CD4-positive, alpha-beta T cell treated with Interleukin-12 subunit alpha and Interleukin-12 subunit beta, for 1 hour (primary cell): ENCODE results near the gene RGS16.

Experiments used
- DNase-seq: peaks from one replicate; pipeline ENCODE4 v3.0.0-alpha.2; 2020

RGS16 gene

DNA sequence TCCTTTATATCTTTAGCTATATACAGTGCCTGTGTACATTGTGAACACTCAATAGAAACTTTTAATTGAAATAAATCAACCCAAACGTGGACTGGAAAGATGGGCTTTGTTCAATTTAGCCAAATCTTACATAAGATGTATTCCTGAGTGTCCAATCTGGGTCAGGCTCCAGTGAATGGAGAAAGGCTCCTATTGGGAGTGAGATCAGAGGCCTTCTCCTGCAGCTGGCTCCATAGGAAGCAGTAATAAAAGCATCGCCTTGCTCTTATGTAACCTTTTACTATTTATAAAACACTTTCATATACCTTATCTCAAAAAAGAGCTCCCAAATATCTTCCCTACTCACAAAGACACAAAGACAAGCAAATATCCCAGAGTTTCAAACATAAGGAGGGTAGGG is 24.9 kb upstream of the RGS16 start:
- no peak for DNase-seq

DNA sequence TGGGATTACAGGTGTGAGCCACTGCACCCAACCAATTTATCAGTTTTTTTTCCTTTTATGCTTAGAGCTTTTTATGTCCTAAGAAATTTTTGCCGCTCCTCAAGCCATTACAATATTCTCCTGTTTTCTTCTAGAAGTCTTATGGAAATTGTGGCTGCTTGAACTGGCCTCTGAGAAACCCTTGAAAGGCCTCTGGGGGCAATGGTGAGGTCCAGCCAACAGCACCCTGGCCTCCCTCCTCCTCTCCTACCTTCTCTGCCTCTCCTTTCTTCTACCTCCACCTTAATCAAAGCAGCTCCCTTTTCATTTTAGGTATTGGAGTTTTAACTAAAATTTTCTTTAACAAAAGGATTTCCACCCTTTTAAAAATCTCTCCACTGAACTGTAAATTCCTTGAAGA is 24.5 kb upstream of the RGS16 start:
- DNase-seq, result no peak

GRCh38 chr1:182627622-182628021 is 23.4 kb upstream of the RGS16 start:
- no peak for DNase-seq

DNA sequence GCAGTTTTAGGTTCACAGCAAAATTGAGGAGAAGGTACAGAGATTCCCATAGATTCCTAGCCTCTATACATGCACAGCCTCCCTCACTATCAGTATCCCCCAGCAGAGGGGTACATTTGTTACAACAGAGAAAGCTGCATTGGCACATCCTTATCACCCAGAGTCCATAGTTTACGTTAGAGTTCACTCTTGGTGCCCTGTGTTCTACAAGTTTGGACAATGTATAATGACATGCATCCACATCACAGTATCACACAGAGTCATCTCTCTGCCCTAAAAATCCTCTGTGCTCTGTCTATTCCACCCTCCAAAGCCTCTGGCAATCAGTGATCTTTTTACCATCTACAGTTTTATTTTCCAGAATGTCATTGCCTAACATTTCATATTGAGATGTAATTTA is 22.3 kb upstream of the RGS16 start:
- DNase-seq, result no peak

GRCh38 chr1:182625719-182626504 is 21.7 kb upstream of the RGS16 start:
- DNase-seq, result no peak

DNA sequence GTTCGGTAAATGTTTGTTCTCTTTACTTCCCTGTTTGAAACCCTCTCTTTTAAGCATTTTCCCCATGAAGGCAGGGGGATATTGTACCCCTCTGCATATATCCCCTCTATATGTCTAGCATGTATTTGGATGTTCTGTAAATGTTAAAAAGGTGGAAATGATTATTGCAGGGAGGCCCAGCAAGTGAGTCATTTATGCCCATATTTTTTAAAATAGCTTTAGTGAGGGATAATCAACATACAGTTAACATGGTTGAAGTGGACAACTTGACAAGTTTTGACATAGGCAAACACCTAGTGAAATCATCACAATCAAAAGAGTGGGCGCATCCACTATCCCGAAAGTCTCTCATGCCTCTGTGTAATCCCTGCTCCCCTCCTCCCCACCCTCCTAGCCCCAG is 20.8 kb upstream of the RGS16 start:
- DNase-seq, result no peak

GRCh38 chr1:182624577-182624976 is 20.4 kb upstream of the RGS16 start:
- no peak for DNase-seq

- no peak for DNase-seq
These were observed 18.8 kb upstream of the RGS16 start for GRCh38 chr1:182622901-182623528.

DNA sequence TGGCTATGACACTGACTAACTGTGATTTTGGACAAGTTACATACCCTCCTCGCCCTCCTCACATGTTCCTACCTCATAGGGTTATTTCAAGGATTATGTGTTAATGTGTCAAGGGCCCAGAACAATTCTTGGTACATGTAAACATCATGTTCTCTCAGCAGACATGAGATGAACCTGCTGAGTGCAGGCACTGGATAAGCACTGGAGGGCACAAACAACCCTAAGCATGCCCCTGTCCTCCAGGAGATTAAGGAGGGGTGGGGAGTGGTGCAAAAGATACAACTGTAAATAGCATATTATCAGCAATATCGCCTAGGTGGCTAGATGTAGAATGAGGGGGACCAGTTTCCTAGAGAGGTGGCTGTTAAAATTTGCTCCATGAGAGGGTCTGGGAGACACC is 17.7 kb upstream of the RGS16 start:
- no peak for DNase-seq

DNA sequence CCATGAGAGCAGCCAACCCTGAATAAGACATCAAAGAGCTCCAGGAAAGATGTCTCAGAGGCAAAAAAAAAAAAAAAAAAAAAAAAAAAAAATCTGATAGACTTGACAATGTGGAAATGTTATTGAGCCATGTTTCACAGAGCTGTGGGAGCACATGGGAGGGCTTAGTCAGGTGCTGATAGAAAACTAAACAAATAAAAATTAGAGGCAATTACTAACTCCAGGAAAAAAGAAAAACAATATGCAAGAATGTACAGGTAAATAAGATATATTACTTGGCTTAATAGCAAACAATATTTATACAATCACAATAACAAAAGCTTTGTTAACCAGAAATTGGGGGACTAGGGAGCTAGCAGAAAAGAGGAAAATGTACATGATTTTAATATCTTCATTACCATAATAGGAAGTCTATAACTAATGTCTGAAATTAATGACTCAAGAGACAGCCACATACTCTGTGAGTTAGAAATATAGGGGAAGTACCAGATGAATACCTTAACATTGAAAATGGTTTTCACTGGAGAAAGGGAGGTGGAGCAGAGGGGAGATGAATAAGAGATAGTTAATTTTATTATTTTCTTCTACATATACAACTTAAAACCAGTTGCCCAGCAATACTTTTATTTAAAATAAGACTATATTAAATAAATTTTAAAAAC is 16.9 kb upstream of the RGS16 start:
- no peak for DNase-seq

- no peak for DNase-seq
These were observed 13.7 kb upstream of the RGS16 start for GRCh38 chr1:182617734-182618351.

GRCh38 chr1:182617014-182617429 is 12.8 kb upstream of the RGS16 start:
- DNase-seq, result no peak

DNA sequence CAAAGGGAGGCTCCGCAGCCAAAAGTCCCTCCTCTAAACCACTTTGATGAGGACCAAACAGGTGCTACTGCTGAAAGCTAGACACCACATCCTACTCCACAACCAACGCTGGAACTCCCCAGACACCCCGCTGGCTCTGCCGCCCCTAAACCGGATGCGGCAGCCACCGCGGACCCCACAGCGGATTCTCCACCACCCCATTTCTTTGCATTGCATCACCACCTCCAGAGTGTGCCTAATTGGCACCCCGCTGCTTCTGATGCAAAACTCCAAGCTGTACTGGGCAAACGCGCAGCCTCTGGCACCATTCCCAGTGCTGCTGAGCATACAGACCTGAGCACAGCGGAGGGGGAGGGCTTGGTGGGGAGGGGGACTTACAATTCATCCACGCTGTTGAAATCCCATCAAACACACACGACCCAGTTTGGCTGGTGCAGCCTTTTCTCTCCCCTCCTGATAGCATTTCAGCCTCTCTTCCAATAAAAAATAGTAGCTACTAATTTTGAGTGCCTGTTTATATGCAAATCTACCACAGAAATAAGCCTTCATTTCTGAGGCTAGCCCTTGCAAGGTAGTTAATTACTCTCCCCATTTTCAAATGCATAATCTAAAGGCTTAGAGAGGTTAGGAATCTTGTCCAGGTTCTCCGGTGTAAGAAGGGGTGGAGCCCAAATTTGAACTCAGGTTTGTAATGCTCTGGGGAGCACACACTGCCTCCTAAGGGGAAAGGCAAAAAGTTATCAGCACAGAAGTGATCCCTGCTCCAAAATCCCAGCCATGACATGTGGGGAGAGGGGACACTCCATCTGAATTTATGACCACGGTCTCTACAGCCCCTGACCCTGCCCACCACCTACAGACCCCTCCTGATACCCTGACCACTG is 12.2 kb upstream of the RGS16 start:
- DNase-seq, result peak; percentile 91

- no peak for DNase-seq
These were observed 11.4 kb upstream of the RGS16 start for GRCh38 chr1:182615468-182616129.

DNA sequence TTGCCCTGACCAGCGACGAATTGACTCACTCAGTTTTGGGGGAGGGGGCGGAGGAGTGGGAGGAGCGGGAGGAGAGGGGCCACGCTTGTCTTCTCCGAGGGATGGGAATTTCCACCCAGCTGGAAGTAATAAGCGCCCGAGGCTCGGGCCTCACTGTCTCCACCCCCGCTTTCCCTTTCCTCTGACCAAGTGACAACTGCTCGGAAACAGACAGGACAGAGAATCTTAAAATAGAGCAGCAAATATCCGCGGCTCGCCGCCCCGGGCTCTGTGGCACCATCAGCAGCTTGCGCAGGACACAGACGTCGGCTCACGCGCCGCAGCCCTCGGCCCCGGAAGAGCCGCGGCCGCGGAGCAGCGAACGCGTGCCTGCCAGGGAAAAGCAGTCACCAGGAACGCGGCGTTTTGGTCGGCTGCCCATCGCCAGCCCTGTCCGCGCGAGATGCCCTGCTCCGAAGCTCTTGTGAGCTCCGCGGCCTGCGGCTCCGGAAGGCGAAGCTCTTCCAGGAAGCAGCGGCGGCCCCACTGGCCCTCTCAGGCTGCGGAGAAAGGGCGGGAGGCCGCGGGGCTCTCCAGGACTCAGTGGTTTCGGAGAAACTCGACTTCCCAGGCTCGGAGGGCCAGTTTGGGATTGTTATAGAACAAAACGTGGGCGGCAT is 10.7 kb upstream of the RGS16 start:
- peak; percentile 50 for DNase-seq

DNA sequence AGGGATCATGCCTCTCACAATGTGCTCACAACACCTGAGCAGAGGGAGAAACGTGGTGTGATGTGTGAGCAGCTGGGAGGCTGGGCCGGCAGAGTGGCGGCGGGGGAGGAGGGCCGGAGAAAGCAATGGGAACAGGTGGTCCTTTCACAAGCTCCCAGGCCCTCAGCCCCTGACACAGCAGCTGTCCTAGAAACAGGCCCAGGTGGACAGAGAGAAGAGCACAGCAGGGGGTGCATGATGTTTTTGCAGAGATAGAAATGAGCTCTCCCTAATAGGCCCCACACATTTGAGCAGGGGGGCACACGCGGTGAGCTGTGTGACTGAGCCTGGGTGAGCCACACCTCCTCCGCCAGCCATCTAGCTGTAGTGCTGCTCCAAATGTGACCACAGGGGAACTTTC is 7.6 kb upstream of the RGS16 start:
- no peak for DNase-seq

DNA sequence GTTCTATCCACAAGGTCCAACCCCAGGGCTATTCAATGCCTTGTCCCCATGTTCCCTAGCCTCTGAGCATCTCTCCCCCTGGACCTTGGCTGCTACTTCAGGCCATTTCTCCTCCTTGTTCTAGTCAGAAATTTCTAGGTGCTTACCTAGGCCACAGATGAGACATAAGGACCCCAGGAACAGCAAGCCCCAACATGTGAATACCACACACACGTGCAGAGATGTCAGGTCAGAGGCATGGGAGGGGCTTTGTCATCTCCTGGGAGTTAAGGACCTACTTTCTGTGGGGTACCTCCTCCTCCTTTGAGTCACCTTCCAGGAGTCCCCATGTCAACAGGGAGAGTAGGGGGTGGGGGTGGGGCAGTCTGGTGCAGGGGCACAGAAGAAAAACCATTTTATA is 7.1 kb upstream of the RGS16 start:
- DNase-seq, result no peak

DNA sequence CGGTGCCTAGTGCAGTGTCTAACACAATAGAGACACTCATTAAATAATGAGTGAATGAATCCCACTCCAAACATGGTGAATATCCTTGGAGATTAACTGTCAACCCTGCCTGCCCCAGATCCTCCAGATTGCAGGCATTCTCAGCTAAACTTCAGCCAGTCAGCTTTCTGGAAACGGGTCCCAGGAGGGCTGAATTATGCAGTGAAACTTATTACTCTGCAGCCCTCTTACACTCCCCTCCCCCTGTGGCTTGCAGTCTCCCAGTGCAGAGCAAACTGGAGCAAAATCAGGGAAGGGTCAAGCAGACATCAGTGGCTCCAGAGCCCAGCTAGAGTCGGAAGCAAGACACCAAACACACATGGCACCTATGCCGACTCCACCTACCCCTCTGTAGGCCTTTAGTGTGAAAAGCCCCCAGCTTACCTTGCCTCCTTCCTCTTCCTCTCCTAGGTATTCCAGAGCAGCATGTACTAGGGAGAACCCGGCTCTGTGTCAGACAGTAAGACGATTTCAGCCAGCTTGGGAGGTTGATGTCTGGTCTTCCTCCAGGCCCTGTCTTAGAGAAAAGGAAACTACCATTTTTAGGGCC is 6.5 kb upstream of the RGS16 start:
- DNase-seq, result no peak

GRCh38 chr1:182608845-182609610 is 4.8 kb upstream of the RGS16 start:
- DNase-seq, result no peak

DNA sequence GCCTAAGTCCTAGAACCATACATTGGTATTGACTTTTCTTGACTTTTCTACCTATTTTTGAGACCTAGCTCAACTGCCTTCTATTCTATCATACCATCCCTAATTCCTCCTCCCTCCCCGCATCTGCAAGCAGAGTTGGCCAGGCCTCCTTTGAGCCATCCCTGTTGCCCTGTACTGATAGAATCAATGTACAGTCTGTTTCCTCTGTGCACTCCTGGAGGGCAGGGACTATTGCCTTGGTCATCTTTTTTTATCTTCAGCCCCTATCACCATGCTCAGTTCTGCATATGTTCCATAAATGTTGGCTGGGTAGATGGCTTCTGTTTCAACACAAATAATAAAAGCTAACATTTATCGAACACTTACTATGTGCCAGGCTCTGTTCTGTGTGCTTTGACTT is 4.0 kb upstream of the RGS16 start:
- DNase-seq, result no peak
